HCT116 (cell line): Measurements from ENCODE around the gene SEMA3F.

Experiments
- EZH2 ChIP-seq: fragments of 200-600 bp; sonication (generic); IDR thresholded peaks from 2 replicates; pipeline ENCODE4 v1.6.1; 2017; ENCODE audit warnings: antibody characterized with exemption, mixed run types
- TF ChIP-seq, protein P1 (sequence below), 3 experiments: fragments of 200-600 bp in 1 of 3; sonication (generic) in 1 of 3; IDR thresholded peaks in 2 of 3; conservative IDR thresholded peaks in 1 of 3; 2 replicates each; pipeline ENCODE4 v1.5.1; 2012 to 2017; ENCODE audit warnings: low read depth in 2 of 3, low read length in 2 of 3, antibody characterized with exemption in 1 of 3, borderline replicate concordance in 1 of 3, control low read depth in 1 of 3, mild to moderate bottlenecking in 1 of 3, mixed read lengths in 1 of 3, mixed run types in 1 of 3, moderate library complexity in 1 of 3; ENCODE audit not compliant: insufficient read depth in 1 of 3

DNA sequence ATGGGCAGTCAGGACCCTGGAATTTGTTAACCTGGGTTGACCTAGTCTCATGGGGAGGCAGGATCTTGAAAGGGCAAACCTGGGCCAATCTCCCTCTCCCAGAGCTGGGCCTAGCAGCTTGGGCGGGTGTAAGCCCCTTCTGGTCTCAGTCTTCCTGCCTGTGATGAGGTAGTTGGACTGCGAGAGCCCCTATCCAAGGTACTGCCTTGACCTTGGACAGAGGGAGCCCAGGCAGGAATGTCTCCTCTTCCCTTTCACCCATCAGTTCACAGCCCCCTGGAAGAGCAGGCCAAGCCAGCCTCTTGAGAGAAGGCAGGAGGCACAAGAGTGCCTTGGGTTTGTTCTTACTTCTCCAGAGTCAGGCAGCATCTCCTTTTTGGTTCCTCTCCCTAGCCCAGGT is 24.7 kb upstream of the SEMA3F start:
- TF ChIP-seq, protein P1, sequence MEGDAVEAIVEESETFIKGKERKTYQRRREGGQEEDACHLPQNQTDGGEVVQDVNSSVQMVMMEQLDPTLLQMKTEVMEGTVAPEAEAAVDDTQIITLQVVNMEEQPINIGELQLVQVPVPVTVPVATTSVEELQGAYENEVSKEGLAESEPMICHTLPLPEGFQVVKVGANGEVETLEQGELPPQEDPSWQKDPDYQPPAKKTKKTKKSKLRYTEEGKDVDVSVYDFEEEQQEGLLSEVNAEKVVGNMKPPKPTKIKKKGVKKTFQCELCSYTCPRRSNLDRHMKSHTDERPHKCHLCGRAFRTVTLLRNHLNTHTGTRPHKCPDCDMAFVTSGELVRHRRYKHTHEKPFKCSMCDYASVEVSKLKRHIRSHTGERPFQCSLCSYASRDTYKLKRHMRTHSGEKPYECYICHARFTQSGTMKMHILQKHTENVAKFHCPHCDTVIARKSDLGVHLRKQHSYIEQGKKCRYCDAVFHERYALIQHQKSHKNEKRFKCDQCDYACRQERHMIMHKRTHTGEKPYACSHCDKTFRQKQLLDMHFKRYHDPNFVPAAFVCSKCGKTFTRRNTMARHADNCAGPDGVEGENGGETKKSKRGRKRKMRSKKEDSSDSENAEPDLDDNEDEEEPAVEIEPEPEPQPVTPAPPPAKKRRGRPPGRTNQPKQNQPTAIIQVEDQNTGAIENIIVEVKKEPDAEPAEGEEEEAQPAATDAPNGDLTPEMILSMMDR (IDR thresholded peaks at IDR 0.05 in 2 of 3, conservative IDR thresholded peaks at IDR 0.05 in 1 of 3; ENCODE audit: borderline replicate concordance in 1 of 3, insufficient read depth in 1 of 3, low read depth in 2 of 3, low read length in 2 of 3) = no peak
- TF ChIP-seq EZH2 = no peak
